OCI-LY3 (cell line): ENCODE results near the gene TTK.

ENCODE experiments used
- CTCF ChIP-seq: fragments of 200-600, 300-600 bp; sonication (generic); IDR thresholded peaks from 2 replicates; pipeline ENCODE4 v1.5.1; 2014; ENCODE audit warnings: antibody characterized with exemption, low read length, low read depth
- EZH2phosphoT487 ChIP-seq: fragments of 200-600 bp; shearing (Covaris generic); IDR thresholded peaks from 2 replicates; pipeline ENCODE4 v1.6.1; 2018; ENCODE audit warnings: antibody characterized with exemption, mixed run types, low read depth

GRCh38 chr6:79964607-79965081, 39.8 kb upstream of the TTK start:
- TF ChIP-seq CTCF (no peak), EZH2phosphoT487 (no peak)
